OCI-LY1 (cell line): ENCODE data around the gene MRPL49.

Experiments
- H2AFZ ChIP-seq: fragments of 200-600 bp; sonication (generic), shearing (Covaris generic); 2 replicates; pipeline ENCODE4 v1.6.0; 2014; ENCODE audit warnings: antibody characterized with exemption, mild to moderate bottlenecking, low read length
- H3F3A ChIP-seq: fragments of 200-600 bp; sonication (generic), shearing (Covaris generic); 2 replicates; pipeline ENCODE4 v1.6.0; 2014; ENCODE audit warnings: mild to moderate bottlenecking, antibody characterized with exemption, low read length, moderate library complexity; ENCODE audit not compliant: insufficient read depth
- H3K27ac ChIP-seq: fragments of 200-600 bp; sonication (generic); 2 replicates; pipeline ENCODE4 v1.5.1; 2014; ENCODE audit warnings: low read length, mixed run types, mild to moderate bottlenecking, low read depth; ENCODE audit not compliant: poor library complexity, severe bottlenecking
- H3K27me3 ChIP-seq: fragments of 200-600 bp; sonication (generic); 2 replicates; pipeline ENCODE4 v1.6.0; 2014; ENCODE audit warnings: antibody characterized with exemption, mild to moderate bottlenecking, low read length, moderate library complexity; ENCODE audit not compliant: insufficient read depth
- H3K36me3 ChIP-seq: fragments of 200-600 bp; sonication (generic); 2 replicates; pipeline ENCODE4 v1.6.1; 2014; ENCODE audit warnings: mild to moderate bottlenecking, antibody characterized with exemption, low read length, moderate library complexity, mixed read lengths; ENCODE audit not compliant: insufficient read depth
- H3K4me1 ChIP-seq: fragments of 200-600 bp; sonication (generic); 2 replicates; pipeline ENCODE4 v1.5.1; 2014; ENCODE audit warnings: mild to moderate bottlenecking, low read length, moderate library complexity; ENCODE audit not compliant: insufficient read depth, severe bottlenecking
- H3K4me2 ChIP-seq: fragments of 200-600 bp; sonication (generic), shearing (Covaris generic); 2 replicates; pipeline ENCODE4 v1.6.1; 2014; ENCODE audit warnings: low read length
- H3K4me3 ChIP-seq: fragments of 200-600 bp; sonication (generic); 2 replicates; pipeline ENCODE4 v1.5.1; 2014; ENCODE audit warnings: low read length, low read depth, mild to moderate bottlenecking, mixed read lengths; ENCODE audit not compliant: poor library complexity, severe bottlenecking
- H3K79me2 ChIP-seq: fragments of 200-600 bp; shearing (Covaris generic); 2 replicates; pipeline ENCODE4 v1.6.1; 2016; ENCODE audit warnings: mixed run types, low read length, mixed read lengths; ENCODE audit not compliant: insufficient read depth
- H3K9ac ChIP-seq: fragments of 200-600 bp; sonication (generic), shearing (Covaris generic); 2 replicates; pipeline ENCODE4 v1.6.1; 2014; ENCODE audit warnings: mild to moderate bottlenecking, low read length, mixed read lengths
- H3K9me2 ChIP-seq: fragments of 200-600 bp; sonication (generic), shearing (Covaris generic); 2 replicates; pipeline ENCODE4 v1.6.1; 2014; ENCODE audit warnings: low read depth, mild to moderate bottlenecking, low read length, mixed read lengths
- H3K9me3 ChIP-seq: fragments of 200-600 bp; shearing (Covaris generic); 2 replicates; pipeline ENCODE4 v1.6.1; 2014; ENCODE audit warnings: low read length, mixed read lengths
- H4K20me1 ChIP-seq: fragments of 200-600 bp; sonication (generic), shearing (Covaris generic); 2 replicates; pipeline ENCODE4 v1.6.0; 2016; ENCODE audit warnings: mild to moderate bottlenecking, low read length; ENCODE audit not compliant: insufficient read depth
- CTCF ChIP-seq: fragments of 200-600 bp; sonication (generic), shearing (Covaris generic); IDR thresholded peaks from 2 replicates; pipeline ENCODE4 v1.5.1; 2017; ENCODE audit warnings: mild to moderate bottlenecking, antibody characterized with exemption, low read length, moderate library complexity, mixed read lengths
- EZH2 ChIP-seq: fragments of 200-600 bp; sonication (generic), shearing (Covaris generic); IDR thresholded peaks from 2 replicates; pipeline ENCODE4 v1.8.0; 2017; ENCODE audit warnings: borderline replicate concordance, mixed run types, mild to moderate bottlenecking, antibody characterized with exemption, low read length, moderate library complexity, mixed read lengths

MRPL49 gene

DNA sequence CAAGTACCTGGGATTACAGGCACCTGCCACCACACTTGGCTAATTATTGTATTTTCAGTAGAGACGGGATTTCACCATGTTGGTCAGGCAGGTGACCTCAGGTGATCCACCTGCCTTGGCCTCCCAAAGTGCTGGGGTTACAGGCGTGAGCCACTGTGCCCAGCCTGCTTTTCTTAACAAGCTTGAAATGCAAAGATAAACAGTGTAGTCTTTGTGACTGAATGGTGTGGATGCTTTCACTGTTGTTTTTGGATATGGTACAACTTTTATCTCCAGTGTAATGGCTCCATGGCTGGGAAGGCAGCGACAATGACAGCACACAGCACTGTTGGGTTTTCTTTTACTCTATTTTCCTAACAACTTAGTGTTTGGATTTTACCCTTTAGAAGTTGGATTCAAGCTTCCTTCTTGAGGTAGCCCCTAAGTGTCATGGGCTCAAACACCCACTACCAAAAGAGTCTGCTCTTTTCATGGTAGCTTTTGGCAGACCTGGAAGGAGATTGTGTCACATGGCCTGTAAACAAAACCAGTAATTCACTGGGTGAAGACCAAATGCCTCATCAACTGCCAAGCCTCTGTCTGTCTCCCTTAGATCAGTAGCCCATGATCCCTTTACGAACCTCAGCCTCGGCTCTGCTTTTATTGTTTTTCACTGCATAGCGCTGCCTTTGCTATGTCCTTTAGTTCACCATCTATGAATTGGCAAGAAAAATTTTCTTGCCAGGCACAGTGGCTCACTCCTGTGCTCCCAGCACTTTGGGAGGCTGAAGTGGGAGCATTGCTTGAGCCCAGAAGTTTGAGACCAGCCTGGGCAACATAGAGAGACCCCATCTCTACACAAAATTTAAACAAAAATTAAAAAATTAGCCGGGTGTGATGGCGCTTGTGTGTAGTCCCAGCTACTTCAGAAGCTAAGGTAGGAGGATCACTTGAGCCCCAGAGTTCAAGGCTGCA, 19.7 kb upstream of the MRPL49 start:
- no peak overlapping the region for H2AFZ ChIP-seq
- H3K27ac ChIP-seq, result no peak overlapping the region
- no peaks in the 10 kb centered on the region for H3K9me3 ChIP-seq
- H3K9ac ChIP-seq, result no peak overlapping the region
- no peaks in the 10 kb centered on the region for H3K9me2 ChIP-seq
- peaks cover 21% of the 10 kb centered on the region; the same call in 1 of the 2 replicates for H3K36me3 ChIP-seq
- TF ChIP-seq EZH2 (no peak), CTCF (no peak)
- no peaks in the 10 kb centered on the region for H4K20me1 ChIP-seq
- no peak overlapping the region for H3K4me3 ChIP-seq
- H3K4me2 ChIP-seq, result no peak overlapping the region
- no peaks in the 10 kb centered on the region; the same call in 1 of the 2 replicates for H3K79me2 ChIP-seq
- H3F3A ChIP-seq, result no peaks in the 10 kb centered on the region
- H3K27me3 ChIP-seq, result no peaks in the 10 kb centered on the region
- peaks cover under 1% of the 10 kb centered on the region for H3K4me1 ChIP-seq

DNA sequence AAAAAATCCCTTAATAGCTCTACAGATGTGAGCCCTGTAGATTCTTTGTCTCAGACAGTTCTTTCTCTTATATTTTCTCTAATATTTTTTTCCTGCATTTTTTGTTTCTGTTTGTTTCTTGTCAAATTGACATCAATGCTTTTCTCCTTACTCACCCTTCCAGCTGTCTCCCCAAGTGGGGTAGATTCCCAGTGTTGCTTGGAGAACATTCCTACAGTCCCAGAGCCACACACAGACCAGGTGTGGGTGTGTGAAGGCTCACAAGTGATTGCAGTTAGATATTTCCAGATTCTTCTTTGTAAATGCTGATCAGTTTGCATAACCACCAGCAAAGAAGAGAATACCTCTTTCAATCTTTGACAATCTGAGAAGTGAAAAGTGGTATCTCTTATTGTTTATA, 18.6 kb upstream of the MRPL49 start:
- H3K4me2 ChIP-seq, result no peak overlapping the region
- H3F3A ChIP-seq, result no peaks in the 10 kb centered on the region
- no peak overlapping the region for H3K4me3 ChIP-seq
- H3K36me3 ChIP-seq, result peaks cover 17% of the 10 kb centered on the region; the same call in 1 of the 2 replicates
- no peaks in the 10 kb centered on the region for H3K9me3 ChIP-seq
- no peak for TF ChIP-seq CTCF
- TF ChIP-seq EZH2, result no peak
- H3K4me1 ChIP-seq, result no peaks in the 10 kb centered on the region
- H3K9ac ChIP-seq, result no peak overlapping the region
- no peak overlapping the region for H2AFZ ChIP-seq
- no peaks in the 10 kb centered on the region for H4K20me1 ChIP-seq
- no peaks in the 10 kb centered on the region for H3K9me2 ChIP-seq
- H3K27ac ChIP-seq, result no peak overlapping the region
- H3K79me2 ChIP-seq, result no peaks in the 10 kb centered on the region; the same call in 1 of the 2 replicates
- no peaks in the 10 kb centered on the region for H3K27me3 ChIP-seq

DNA sequence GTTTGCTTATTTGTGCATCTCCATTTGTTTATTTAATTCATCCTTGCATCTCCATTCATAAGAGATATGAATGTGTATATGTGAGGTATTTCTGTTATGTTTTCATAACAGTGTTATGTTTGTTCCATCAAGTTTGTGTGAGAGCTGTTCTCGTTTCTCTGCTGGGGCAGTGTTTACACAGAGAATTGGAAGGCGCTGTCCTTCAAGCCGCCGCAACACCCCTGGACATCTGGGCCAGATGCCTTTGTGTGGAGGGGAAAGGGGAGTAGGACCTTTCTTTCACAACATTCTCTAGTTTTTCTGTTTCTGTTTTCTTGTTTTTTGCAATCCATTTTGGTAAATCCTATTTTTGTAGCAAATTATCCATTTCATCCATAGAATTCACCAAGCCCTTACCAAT, 17.5 kb upstream of the MRPL49 start:
- Histone ChIP-seq H3K27ac (no peak overlapping the region), H3K9me3 (no peaks in the 10 kb centered on the region), H3K9ac (no peak overlapping the region), H3K4me3 (no peak overlapping the region), H3K9me2 (no peaks in the 10 kb centered on the region), H3K4me2 (no peak overlapping the region), H3K4me1 (no peaks in the 10 kb centered on the region), H3K27me3 (no peaks in the 10 kb centered on the region), H2AFZ (no peak overlapping the region), H4K20me1 (no peaks in the 10 kb centered on the region), H3K36me3 (peaks cover 23% of the 10 kb centered on the region; the same call in 1 of the 2 replicates), H3K79me2 (no peaks in the 10 kb centered on the region; the same call in 1 of the 2 replicates), H3F3A (no peaks in the 10 kb centered on the region)
- TF ChIP-seq EZH2 (no peak), CTCF (no peak)
